HG03565 (cell line): ENCODE results near the gene HMG20A.
"Not testable (repeated sequence)": the region's sequence is repeated elsewhere in the genome, so short reads cannot be mapped to it uniquely, and the experiment has no call there.

Experiments used
- ATAC-seq: cut with Tn5 transposase; IDR thresholded peaks from one replicate; pipeline ENCODE4 v1.9.1; 2021; ENCODE audit warnings: mild to moderate bottlenecking, moderate library complexity; ENCODE audit not compliant: unreplicated experiment

The HMG20A gene

DNA sequence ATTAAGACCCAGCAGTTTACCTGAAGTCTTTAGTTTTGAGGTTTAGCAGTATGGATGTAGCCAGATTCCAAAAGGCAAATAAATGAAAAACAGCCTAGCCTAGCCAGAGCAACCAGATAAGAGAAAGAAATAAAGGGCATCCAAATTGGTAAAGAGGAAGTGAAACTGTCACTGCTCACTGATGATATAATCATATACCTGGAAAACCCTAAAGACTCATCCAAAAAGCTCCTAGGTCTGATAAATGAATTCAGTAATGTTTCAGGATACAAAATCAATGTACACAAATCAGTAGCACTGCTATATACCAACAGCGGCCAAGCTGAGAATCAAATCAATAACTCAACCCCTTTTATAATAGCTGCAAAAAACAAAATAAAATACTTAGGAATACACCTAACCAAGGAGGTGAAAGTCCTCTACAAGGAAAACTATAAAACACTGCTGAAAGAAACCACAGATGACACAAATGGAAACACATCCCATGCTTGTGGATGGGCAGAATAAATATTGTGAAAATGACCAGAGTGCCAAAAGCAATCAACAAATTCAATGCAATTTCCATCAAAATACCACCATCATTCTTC, 14.4 kb upstream of the HMG20A start:
- not testable (repeated sequence) for ATAC-seq

DNA sequence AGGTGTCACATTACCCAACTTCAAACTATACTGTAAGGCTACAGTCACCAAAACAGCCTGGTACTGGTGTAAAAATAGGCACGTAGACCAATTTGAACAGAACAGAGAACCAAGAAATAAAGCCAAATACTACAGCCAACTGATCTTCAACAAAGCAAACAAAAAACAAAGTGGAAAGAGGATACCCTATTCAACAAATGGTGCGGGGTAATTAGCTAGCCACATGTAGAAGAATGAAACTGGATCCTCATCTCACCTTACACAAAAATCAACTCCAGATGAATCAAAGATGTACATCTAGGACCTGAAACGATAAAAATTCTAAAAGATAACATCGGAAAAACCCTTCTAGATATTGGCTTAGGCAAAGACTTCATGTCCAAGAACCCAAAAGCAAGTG, 13.8 kb upstream of the HMG20A start:
- ATAC-seq: no peak

DNA sequence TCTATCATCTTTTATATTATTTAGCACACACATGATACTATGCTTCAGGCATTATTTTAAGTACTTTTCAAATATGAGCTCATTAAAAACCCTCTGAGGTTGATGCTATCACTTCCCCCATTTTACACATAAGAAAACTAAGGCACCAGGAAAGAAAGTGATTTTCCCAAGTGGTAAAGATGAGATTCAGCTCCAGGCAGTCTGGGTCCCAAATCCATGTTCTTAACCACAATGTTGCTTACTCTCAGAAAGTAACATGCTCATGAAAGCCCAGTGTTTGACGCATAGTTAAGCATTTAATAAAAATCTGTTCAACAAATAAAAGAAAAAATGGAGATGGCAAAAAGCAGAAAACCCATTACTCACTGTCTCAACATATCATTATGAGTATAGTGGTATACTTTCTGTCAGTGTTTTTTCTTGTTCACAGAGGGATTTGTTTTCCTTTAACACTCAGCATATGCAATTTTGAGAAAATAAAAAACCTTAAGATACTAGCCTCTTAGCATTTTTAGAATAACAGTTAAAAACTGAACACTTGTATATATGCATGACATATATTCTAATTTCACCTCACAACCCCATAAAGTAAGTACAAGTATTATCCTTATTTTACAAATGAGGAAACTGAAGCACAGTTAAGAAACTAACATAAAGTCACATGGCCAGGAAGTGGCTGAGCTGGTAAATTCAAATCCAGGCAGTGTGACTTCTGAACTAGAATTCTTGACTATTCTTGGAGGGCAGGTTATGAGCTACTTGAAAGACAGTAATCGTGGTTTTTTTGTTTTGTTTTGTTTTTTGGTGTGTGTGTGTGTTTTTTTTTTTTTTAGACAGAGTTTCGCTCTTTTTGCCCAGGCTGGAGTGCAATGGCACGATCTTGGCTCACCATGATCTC, 11.2 kb upstream of the HMG20A start:
- ATAC-seq: peak; percentile 65

DNA sequence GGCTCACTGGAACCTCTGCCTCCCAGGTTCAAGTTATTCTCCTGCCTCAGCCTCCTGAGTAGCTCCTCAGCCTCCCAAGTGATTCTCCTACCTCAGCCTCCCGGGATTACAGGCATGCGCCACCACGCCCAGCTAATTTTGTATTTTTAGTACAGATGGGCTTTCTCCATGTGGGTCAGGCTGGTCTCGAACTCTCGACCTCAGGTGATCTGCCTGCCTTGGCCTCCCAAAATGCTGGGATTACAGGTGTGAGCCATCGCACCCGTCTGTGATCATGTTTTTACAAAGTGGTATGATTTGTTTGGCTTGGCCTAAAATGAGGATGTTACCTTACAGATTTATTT, 10.6 kb upstream of the HMG20A start:
- ATAC-seq: not testable (repeated sequence)

DNA sequence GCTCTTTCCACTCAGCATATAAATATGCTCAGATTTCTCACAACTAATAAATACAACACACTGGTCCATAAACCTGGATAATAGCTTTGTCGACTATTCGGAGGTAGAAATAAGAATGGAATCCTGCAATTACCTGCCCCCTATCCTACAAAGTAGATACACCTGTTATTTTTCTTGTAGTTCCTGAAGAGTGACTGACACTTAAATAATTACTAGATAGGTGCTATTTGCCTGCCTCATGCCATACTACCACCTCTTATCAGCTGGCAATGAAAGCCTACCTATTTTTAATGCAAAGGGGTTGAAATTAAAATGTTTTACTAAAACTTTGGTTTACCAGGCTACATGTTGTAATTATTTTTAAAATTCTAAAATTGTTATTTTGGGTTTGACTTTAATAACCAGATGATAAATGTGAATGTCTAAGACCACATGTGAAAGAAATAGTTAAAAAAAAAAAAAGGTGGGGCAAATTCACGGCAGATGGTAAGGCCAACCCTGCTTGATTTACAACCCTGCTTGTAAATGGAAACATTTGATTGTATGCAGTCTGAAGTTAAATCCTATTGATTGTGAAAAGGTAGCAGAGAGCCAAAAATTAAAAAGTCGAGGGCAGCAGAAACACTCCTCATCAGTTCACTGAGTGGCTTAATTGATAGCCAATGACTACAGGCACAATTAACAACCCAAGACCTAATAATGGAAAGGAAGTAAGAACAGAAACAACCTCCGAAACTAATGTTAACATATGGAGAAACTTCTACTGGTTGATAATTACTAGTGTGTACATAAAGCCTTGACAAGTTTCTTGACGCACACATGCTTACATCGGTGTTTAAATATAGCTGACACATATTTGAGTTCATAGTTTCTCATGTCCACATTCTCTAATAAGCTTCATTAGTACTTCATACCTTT, 9.7 kb upstream of the HMG20A start:
- ATAC-seq: no peak

DNA sequence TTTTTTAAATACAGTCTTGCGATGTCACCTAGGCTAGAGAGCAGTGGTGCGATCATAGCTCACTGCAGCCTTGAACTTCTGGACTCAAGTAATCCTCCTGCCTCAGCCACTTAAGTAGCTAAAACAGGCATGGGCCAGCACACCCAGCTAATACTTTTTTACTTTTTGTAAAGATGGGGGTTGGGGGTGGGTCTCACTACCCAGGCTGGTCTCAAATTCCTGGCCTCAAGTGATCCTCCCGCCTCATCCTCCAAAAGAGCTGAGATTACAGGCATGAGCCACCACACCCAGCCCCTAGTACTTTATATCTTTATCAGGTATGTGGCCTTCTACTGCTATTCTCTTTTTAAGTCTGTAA, 9.1 kb upstream of the HMG20A start:
- ATAC-seq: no peak

DNA sequence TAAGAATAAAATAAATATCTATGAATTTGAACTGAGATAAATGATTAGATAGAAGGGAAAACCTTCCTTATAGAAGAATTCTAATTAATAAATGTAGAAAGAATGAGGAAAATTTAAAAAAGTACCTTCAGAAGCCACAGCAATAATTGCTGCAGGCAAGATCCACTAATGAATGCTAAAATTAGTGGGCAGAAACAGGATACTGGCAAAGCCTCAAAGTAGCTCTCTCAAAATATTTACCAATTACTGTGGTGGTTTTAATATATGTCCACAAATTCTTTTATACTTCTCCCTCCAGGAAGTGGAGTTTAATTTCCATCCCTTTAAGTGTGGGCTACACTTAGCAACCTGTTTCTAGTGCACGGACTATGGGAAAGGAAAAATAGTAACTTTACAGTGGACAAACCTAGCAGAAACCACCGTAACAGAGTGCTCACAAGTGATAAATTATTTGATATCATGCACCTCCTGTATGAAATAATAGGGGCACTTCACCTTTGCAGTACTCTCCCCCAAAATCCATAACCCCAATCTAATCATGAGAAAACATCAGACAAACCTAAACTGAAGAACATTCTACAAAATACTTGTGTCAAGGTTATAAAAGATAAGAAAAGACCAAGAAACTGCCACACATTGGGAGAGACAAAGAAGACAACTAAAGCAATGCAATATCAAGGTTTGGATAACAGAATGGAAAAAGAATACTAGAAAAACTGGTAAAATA, 7.6 kb upstream of the HMG20A start:
- no peak for ATAC-seq

DNA sequence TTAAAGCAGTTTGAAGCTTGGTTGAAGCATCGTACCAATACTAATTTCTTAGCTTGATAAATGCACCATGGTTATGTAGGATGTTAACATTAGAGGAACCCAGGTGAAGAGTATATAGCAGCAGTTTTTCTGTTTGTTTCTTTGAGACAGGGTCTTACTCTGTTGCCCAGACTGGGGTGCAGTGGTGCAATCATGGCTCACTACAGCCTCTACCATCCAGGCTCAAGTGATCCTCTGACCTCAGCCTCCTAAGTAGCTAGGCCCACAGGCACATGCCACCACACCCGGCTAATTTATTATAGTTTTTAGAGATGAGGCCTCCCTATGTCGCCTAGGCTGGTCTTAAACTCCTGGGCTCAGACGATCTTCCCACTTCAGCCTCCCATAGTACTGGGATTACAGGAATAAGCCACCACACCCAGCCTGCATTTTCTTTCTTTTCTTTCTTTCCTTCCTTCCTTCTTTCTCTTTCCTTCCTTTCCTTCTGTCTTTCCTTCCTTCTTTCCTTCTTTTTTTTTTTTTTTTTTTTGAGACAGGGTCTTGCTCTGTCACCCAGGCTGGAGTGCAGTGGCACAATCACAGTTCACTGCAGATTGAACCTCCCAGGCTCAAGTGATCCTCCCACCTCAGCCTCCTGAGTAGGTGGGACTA, 6.9 kb upstream of the HMG20A start:
- no peak for ATAC-seq

DNA sequence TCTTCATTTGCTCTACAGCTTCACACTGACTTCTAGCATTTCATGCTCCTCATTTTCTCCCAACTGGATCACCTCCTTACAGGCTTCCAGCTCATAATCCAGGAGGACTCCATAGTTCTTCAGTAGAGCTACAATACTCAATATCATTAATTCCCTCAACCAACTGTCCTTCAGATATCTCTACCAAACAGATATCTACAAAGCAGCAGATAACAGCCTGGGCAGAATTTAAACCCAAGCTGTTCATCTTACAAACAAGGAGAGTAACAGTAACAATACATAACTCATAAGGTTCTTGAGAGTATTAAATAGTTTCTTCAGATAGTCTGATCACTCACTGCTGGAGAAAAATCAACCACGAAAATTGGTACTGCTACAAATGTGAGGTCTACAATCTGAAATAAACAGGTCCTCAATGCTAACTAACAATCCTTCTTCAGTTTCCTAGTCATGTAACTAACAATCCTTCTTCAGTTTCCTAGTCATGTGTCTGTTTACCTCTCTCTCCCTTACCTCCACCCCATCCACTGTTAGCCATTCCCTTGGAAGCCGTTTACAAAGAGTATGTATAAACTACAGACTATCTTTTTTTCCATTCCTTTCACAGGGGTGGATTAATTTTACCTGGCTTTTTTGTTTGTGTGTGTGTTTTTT, 5.8 kb upstream of the HMG20A start:
- no peak for ATAC-seq

DNA sequence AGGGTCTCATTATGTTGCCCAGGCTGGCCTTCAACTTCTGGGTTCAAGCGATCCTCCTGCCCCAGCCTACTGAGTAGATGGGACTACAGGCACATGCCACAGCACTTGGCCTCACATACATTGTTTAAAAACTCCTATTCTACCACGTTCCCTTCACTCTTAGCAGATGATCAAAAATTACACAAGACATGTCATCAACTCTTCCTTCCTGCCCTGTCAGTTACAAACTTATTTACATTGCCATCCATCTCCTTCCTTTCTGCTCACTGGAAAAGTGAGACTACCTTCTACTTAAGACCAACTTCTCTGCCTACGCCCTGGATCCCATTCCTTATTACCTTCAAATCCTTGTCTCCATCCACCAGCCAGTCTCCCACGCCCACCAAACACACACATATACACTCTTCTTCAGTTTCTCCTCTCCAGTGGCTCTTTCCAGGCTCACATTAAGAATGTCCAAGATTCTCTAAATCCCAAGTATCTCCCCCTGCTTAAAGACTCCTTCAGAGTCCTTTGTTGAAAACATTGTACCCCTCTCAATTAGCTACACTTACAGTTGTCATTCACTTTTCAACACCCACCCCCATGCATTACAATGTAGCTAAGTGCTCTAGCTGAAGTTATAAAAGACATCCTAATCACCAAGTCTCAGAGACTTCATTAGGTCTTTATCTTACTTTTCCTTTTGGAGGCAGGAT, 5.1 kb upstream of the HMG20A start:
- ATAC-seq: no peak

DNA sequence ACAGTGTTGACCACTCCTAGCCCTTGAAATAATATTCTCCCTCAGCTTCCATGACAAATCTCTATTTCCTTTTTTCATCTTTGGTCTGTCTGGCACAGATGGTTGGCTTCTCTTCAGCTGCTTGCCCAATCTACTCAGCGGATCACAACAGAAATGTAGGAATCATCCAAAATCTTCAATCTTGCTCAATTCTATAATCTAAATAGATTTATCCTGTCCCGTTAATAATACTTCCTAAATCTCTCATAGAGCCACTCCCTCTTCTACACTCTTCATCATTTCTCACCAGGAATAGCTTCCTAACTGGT, 4.6 kb upstream of the HMG20A start:
- no peak for ATAC-seq

DNA sequence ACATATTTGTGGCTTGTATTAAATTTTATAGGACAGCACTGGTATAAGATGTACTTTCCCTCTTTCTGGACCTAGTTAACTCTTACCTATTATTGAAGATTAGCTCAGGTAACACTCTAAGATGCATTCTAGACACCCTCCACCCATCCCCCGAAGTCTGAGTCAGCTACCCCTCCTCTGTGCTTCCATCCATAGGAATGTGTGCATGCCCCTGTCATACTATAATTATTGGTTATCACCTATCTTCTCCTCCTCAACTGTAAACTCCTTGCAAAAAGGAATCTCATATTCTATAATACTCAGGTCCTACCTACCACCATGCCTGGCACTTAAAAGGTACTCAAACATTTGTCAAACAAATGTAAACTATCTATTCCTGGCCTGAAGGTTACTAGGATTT, 3.7 kb upstream of the HMG20A start:
- ATAC-seq: no peak

DNA sequence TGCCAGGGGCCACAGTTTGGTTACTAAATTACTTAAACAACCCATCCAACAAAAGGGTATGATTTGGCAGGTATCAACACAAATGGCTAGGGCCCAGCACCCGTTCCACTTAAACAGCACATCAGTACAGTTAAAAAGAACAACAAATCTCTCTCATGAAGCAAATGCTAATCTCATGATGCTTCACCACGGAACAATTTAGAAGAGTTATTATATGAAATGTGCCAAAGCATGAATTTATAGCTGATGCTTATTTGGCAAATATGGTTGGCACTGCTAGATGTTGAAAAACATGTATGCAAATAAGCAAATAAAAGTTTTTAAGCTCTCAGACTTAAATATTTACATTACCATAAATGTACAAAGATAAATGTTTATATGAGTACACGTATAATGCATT, 3.1 kb upstream of the HMG20A start:
- no peak for ATAC-seq

DNA sequence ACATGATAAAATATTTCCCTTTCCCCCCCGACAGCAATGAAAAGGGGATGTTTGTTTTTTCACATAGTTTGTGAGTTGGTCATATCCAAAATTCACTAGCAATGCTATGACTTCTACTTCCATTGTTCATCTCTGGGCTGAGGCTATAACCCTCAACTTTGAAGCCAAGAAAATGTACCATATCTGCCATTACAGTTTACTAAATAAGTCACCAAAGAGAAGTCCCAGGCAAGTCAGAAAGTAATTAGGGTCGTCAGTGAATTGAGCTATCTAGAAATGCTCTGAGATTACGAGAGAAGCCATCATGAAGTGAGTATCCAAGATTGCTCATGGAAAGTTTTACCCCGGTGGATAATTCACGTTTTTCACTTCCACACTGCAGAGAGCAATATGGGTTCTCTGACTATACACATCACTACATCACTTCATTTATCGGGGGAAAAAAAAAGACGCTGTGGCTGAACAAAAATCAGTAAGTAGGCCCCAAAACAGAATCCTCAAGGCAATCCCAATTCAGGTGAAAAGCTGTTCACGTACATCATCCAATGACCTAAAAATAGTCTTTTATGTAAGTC, 2.2 kb upstream of the HMG20A start:
- ATAC-seq: no peak

DNA sequence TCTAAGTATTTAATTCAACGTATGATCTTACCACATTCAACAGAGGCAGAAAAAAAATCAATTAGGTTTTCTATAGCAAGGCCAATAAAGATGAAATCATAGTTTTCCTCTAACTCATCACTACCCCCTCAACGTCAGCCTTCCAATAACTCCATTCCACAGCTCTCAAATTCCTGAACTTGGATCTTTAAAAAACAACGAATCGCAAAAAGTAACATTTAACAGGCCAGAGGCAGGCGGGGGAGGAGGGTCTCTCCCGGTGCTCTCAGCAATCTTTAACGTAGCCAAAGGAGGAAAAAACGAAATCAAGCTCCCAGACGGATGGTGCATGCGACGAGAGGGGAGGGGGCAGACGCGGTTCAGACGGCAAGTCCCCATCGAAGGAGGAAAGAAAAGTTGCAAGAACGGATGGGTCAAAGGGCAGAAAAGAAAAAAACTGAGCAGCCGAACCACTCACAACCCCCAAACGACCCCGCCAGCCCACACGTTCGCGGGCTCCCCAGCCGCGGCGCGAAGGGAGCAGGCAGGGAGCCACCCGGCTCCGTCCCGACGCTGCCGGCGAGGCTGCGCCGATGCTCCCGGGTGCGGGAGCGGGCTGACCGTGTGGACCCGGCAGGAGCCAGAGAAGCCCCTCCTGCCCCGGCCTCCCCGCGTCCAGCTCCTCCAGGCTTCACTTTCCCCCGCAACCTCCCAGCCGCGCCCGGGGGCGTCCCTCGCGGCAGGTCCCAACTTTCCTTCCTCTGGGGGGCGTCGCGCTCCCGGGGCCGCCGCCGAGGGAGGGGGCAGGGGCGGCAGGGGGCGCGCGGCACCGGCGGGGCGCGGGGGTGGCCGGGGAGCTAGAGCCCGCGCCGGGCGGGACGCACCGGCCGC, 1.5 kb upstream of the HMG20A start:
- no peak for ATAC-seq

DNA sequence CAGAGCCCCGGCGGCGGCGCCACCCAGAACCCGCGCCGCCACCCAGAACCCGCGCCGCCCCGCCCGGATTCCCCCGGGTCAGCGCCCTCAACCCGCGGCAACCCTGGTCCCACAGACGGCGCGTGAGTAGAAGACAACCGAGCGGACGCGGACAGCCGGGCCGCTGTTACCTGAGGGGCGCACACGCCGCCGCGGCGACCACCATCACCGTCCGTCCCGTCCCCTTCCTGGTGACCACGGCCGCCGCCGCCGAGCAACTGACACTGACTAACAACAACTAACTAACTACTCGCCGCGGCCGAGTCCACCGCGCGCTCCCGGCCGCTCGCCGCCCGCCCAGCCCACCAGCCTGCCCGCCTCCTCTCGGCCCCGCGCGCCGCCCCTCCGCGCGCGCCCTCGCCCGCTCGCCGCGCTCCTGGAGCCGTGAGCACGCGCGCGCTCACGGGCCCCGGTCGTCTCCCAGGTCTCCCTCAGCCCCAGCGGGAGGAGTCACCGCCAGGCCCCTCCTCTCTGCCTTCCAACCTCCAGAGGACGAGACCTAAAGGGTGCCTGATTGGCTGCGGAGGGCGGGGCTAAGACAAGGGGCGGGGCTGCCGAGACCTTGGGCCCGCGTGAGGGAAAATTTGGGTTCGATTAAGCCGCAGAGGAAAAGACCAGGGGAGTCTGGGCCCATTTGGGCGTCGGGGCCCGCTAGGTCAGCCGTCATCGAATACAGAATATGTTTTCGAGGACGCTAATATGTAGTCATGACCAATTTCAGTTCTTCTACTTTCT, 665 bp upstream of the HMG20A start, which contains the start of gene PEAK1:
Gene PEAK1 (minus strand): TSS at position 269 of the 774 bp plus-strand sequence. CDS start 238,178 bp downstream, outside the sequence.
- ATAC-seq: peak; percentile 73

DNA sequence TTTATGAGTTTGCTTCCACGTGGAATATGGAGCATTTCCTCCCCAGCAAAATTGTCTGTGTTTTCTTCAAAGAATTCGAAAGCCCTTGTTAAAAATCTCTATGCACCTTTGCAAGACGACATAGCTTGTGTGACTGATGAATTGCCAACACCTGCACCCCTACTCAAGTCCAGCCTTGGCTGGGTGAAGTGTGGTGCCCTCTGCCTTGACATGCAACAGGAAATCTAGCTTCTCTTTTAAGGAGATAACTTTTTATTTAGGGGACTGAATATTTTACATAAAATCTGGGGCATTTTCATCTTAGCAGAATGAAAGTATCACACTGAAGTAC, 647 bp downstream of the HMG20A start:
- no peak for ATAC-seq

DNA sequence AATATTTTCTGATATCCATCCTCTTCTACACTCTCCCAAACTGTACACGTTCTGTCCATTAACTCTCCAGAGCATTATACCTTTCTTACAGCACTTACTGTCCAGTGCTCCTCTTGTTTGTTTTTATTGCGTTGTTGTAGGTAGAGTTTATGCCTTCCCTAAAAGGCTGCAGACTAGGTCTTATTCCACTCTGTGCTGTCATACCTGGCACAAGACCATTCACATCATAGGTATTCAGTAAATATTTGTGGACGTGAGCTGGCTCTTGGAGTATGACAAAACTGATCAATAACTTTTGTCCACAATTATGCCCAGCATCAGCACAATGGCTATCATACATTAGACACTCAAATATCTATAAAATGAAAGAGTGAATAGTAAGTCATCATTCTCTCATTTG, 4.4 kb downstream of the HMG20A start:
- no peak for ATAC-seq
